ENCODE results near the gene DIP2C. TPM values are rescaled to one million over a fixed set of nuclear protein-coding genes. Genes with fewer than 3 reads are reported as not detected.

DIP2C gene
- total and polyA plus RNA-seq, 2 donors (not counting 1 experiment from before 2014, with no cell fraction given): 1.3 to 1.9 TPM

DNA sequence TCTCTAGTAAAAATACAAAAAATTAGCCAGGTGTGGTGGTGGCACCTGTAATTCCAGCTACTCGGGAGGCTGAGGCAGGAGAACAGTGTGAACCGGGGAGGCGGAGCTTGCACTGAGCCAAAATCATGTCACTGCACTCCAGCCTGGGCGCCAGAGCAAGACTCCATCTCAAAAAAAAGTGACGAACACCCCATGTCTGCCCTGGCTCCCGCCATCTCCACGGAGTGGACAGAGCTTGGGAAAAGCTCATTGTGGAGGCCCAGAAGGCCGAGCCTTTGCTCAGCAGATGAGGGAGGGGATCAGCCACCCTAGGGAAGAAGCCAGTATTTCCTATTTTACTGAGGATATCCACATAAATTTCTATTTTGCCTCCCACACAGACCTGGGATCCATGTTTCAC, 136.8 kb downstream of the DIP2C start:
- peaks cover 0 to 10% (median 0%) of the 10 kb centered on the region in 4 experiments for H3K27me3 ChIP-seq (replicated peaks in 1 of 4; ENCODE audit: control extremely low read depth in 1 of 4, control insufficient read depth in 3 of 4, insufficient read depth in 4 of 4, low read length in 3 of 4)
- Mint-ChIP-seq H3K4me1 (no peaks in the 10 kb centered on the region), H3K27ac (no peak overlapping the region), H3K9me3 (ENCODE audit: insufficient read depth) (no peaks in the 10 kb centered on the region), H3K4me3 (no peak overlapping the region), H3K27me3 (peaks cover 28% of the 10 kb centered on the region)
- H3K79me2 ChIP-seq (ENCODE audit: control insufficient read depth, insufficient read depth, low read length): no peaks in the 10 kb centered on the region
- POLR2A ChIA-PET: interaction anchor here (0.6 kb wide), 1 partner anchor 21 kb away, joined by 3 read pairs; no protein-coding TSS in a partner anchor
- H3K27ac ChIP-seq (ENCODE audit: low read length in 2 of 2): no peak overlapping the region
- no peaks in the 10 kb centered on the region for H3K36me3 ChIP-seq (replicated peaks in 1 of 2; ENCODE audit: control extremely low read depth in 1 of 2, control insufficient read depth in 1 of 2, extremely low read depth in 1 of 2, insufficient read depth in 2 of 2, low read length in 1 of 2)
- intact Hi-C loops (cut with micrococcal nuclease): no loop called here
- no peak overlapping the region for H2AFZ ChIP-seq (ENCODE audit: insufficient read depth, low read depth, low read length, poor library complexity, severe bottlenecking)
- no peak overlapping the region for H3K9ac ChIP-seq (ENCODE audit: low read length)
- no peaks in the 10 kb centered on the region for H4K20me1 ChIP-seq (ENCODE audit: control insufficient read depth, insufficient read depth, low read length, poor library complexity, severe bottlenecking)
- H3K9me3 ChIP-seq (ENCODE audit: control extremely low read depth in 1 of 3, control insufficient read depth in 2 of 3, insufficient read depth in 1 of 3, low read length in 2 of 3): no peaks in the 10 kb centered on the region
- no peak overlapping the region for H3K4me3 ChIP-seq (ENCODE audit: control extremely low read depth in 1 of 5, extremely low read depth in 1 of 5, insufficient read depth in 1 of 5, low read depth in 2 of 5, low read length in 4 of 5)
- H3K4me2 ChIP-seq (replicated peaks; ENCODE audit: low read depth, low read length, poor library complexity, severe bottlenecking): no peak overlapping the region
- CTCF ChIA-PET: no interaction called here
- no peak for ATAC-seq (ENCODE audit: low read depth)
- H3K4me1 ChIP-seq (ENCODE audit: control insufficient read depth in 2 of 2, insufficient read depth in 2 of 2, low read length in 2 of 2): no peaks in the 10 kb centered on the region
- TF ChIP-seq CTCF (IDR thresholded peaks at IDR 0.05): no peak
- no peak for TF ChIP-seq EZH2 (IDR thresholded peaks at IDR 0.05; ENCODE audit: borderline replicate concordance, insufficient read depth, low read depth, low read length, poor library complexity, severe bottlenecking)
- DNase-seq: no peak
- 89% methylated on average over 7 of the region's 8 CpGs for WGBS (ENCODE audit: insufficient coverage)

GRCh38 chr10:551373-552252, 137.9 kb downstream of the DIP2C start:
- H3K36me3 ChIP-seq (replicated peaks in 1 of 2; ENCODE audit: control extremely low read depth in 1 of 2, control insufficient read depth in 1 of 2, extremely low read depth in 1 of 2, insufficient read depth in 2 of 2, low read length in 1 of 2): no peaks in the 10 kb centered on the region
- no peaks in the 10 kb centered on the region for H4K20me1 ChIP-seq (ENCODE audit: control insufficient read depth, insufficient read depth, low read length, poor library complexity, severe bottlenecking)
- Mint-ChIP-seq H3K4me3 (no peak overlapping the region), H3K4me1 (no peaks in the 10 kb centered on the region), H3K9me3 (ENCODE audit: insufficient read depth) (no peaks in the 10 kb centered on the region), H3K27ac (no peak overlapping the region), H3K27me3 (peaks cover 34% of the 10 kb centered on the region)
- 83% methylated on average over 17 of the region's 19 CpGs for WGBS (ENCODE audit: insufficient coverage)
- POLR2A ChIA-PET: no interaction called here
- CTCF ChIA-PET: no interaction called here
- DNase-seq (no peak), ATAC-seq (ENCODE audit: low read depth) (no peak)
- no peak overlapping the region for H3K9ac ChIP-seq (ENCODE audit: low read length)
- intact Hi-C loops (cut with micrococcal nuclease): no loop called here
- no peak overlapping the region for H2AFZ ChIP-seq (ENCODE audit: insufficient read depth, low read depth, low read length, poor library complexity, severe bottlenecking)
- H3K79me2 ChIP-seq (ENCODE audit: control insufficient read depth, insufficient read depth, low read length): no peaks in the 10 kb centered on the region
- no peak overlapping the region for H3K27ac ChIP-seq (ENCODE audit: low read length in 2 of 2)
- no peak overlapping the region for H3K4me2 ChIP-seq (replicated peaks; ENCODE audit: low read depth, low read length, poor library complexity, severe bottlenecking)
- H3K27me3 ChIP-seq (replicated peaks in 1 of 4; ENCODE audit: control extremely low read depth in 1 of 4, control insufficient read depth in 3 of 4, insufficient read depth in 4 of 4, low read length in 3 of 4): peaks cover 0 to 7% (median 0%) of the 10 kb centered on the region in 4 experiments
- H3K4me3 ChIP-seq (ENCODE audit: control extremely low read depth in 1 of 5, extremely low read depth in 1 of 5, insufficient read depth in 1 of 5, low read depth in 2 of 5, low read length in 4 of 5): no peak overlapping the region
- no peak for TF ChIP-seq CTCF (IDR thresholded peaks at IDR 0.05)
- no peaks in the 10 kb centered on the region for H3K4me1 ChIP-seq (ENCODE audit: control insufficient read depth in 2 of 2, insufficient read depth in 2 of 2, low read length in 2 of 2)
- no peaks in the 10 kb centered on the region for H3K9me3 ChIP-seq (ENCODE audit: control extremely low read depth in 1 of 3, control insufficient read depth in 2 of 3, insufficient read depth in 1 of 3, low read length in 2 of 3)
